Activated CD4-positive, alpha-beta T cell treated with anti-CD3 and anti-CD28 coated beads, Interleukin-2, amount 50 U/mL, for 48 hours (primary cell): ENCODE results near the gene FUT8.
"Not testable (repeated sequence)": the region's sequence is repeated elsewhere in the genome, so short reads cannot be mapped to it uniquely, and the experiment has no call there.

Experiments used
- DNase-seq, 2 experiments: peaks; one replicate each; pipeline ENCODE4 v3.0.0-alpha.2; 2020

Gene FUT8

GRCh38 chr14:65627315-65627714 lies 214.8 kb downstream of the FUT8 start:
- no peak for DNase-seq

- DNase-seq, result no peak
These were observed 216.1 kb downstream of the FUT8 start for GRCh38 chr14:65628664-65629063.

GRCh38 chr14:65631040-65631439 lies 218.5 kb downstream of the FUT8 start:
- no peak for DNase-seq

GRCh38 chr14:65632487-65632886 lies 220.0 kb downstream of the FUT8 start:
- DNase-seq, result no peak

- DNase-seq, result not testable (repeated sequence)
These were observed 221.1 kb downstream of the FUT8 start for GRCh38 chr14:65633666-65634065.

GRCh38 chr14:65637780-65638179 lies 225.2 kb downstream of the FUT8 start:
- DNase-seq, result peak; percentile 34 to 55

- DNase-seq, result no peak
These were observed 226.7 kb downstream of the FUT8 start for GRCh38 chr14:65639216-65639615.

- DNase-seq, result no peak
These were observed 238.3 kb downstream of the FUT8 start for GRCh38 chr14:65650826-65651225.

- no peak for DNase-seq
These were observed 244.0 kb downstream of the FUT8 start for GRCh38 chr14:65656554-65656953.

GRCh38 chr14:65658202-65658601 lies 245.7 kb downstream of the FUT8 start:
- DNase-seq, result no peak

- DNase-seq, result no peak
These were observed 249.3 kb downstream of the FUT8 start for GRCh38 chr14:65661865-65662264.

- no peak for DNase-seq
These were observed 251.9 kb downstream of the FUT8 start for GRCh38 chr14:65664436-65664835.

- no peak for DNase-seq
These were observed 264.0 kb downstream of the FUT8 start for GRCh38 chr14:65676361-65677014.

- DNase-seq, result no peak
These were observed 273.0 kb downstream of the FUT8 start for GRCh38 chr14:65685572-65685971.

GRCh38 chr14:65686761-65687160 lies 274.2 kb downstream of the FUT8 start:
- DNase-seq, result no peak

- DNase-seq, result no peak
These were observed 276.5 kb downstream of the FUT8 start for GRCh38 chr14:65689070-65689469.

- not testable (repeated sequence) for DNase-seq
These were observed 280.0 kb downstream of the FUT8 start for GRCh38 chr14:65692566-65692965.

GRCh38 chr14:65696801-65697200 lies 284.3 kb downstream of the FUT8 start:
- no peak for DNase-seq

- no peak for DNase-seq
These were observed 291.0 kb downstream of the FUT8 start for GRCh38 chr14:65703521-65703920.

- DNase-seq, result no peak
These were observed 291.5 kb downstream of the FUT8 start for GRCh38 chr14:65703996-65704395.

GRCh38 chr14:65704437-65704836 lies 291.9 kb downstream of the FUT8 start:
- no peak for DNase-seq

- DNase-seq, result peak; percentile 32 to 54
These were observed 292.3 kb downstream of the FUT8 start for GRCh38 chr14:65704850-65705249.

- DNase-seq, result no peak
These were observed 297.0 kb downstream of the FUT8 start for GRCh38 chr14:65709576-65709975.

GRCh38 chr14:65716813-65717212 lies 304.3 kb downstream of the FUT8 start:
- DNase-seq, result not testable (repeated sequence)

GRCh38 chr14:65717384-65717915 lies 304.9 kb downstream of the FUT8 start:
- DNase-seq, result not testable (repeated sequence)
